ENCODE measurements around the gene GSTP1.
"Not testable (repeated sequence)": the region's sequence is repeated elsewhere in the genome, so short reads cannot be mapped to it uniquely, and the experiment has no call there.

GSTP1 gene

DNA sequence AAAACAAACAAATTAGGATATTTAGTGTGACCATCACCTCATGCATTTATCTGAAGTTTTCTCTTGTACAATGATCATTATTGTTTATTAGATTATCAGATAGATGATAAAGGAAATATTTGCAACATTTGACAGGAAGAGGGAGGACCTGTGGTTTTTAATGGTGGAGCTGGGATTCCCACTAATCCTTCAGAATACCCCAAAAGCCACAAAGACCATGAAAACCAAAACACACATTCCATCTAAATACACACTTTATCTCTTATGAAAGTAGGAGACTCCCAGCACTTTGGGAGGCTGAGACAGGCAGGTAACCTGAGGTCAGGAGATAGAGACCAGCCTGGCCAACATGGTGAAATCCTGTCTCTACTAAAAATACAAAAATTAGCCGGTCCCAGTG, 15.5 kb downstream of the GSTP1 start:
- no peak for DNase-seq

DNA sequence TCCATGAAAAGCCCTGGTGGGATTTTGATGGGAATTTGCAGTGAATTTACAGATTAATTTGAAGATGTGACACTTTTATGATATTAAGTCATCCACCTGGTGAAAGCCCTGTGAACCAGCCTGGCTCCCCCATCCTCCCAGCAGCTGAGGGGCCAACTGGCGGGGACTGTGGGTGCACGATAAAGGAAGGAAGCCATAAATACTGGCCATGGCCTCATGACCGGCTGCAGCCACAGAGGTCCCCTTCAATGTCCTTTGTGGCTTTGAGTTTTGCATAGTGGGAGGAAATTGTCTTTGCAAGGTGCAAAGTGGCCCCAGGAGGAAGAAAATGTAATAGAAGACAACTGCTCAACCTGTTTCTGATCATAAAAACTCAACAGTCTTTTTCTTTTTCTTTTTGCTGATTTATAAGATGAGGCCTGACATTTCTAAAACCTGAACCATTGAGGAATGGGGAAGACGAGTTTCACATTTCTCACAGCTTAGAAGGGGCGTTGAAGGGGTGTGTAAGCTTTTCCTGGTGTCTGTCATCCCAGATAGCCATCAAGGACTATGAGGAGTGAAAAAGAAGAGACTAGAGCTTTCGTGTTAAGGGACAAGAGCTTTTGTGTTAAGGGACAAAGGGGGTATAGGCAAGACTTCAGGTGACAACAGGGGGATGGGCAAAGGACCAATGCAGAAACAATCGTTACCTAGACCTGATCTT, 16.9 kb downstream of the GSTP1 start:
- no peak for DNase-seq

DNA sequence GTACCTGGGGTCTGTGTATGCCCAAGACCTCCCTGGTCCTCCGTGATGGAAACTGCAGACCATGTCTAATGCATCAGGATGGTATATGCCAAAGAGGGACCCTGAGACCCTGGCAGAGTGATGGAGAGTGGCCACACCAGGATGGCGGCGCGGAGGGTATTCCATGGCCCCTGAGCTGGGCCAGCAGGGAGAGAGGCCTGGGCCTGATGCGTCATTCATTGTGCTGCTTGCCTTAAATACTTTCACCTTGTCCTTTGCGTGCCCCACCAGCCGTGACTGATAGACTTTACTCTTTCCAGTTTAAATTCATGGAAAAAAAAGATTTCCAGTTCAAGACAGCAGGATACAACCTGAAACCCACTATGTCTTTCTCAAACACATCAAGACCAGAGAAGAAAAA, 17.5 kb downstream of the GSTP1 start:
- DNase-seq, result no peak

DNA sequence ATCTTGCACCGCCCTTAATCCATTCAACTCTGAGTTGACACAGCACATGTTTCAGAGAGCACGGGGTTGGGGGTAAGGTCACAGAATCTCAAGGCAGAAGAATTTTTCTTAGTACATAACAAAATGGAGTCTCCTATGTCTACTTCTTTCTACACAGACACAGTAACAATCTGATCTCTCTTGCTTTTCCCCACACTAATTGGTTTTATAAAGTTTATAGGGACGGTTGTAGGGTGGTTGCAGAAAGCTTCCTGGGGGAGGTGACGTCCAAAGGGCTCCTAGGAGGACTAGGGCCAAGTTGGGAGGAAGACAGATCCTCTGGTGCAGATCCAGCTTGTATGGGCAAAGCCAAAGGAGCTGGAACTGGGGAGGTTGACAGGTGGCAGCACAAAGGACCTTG, 20.5 kb downstream of the GSTP1 start:
- not testable (repeated sequence) for DNase-seq

- no peak for DNase-seq
Observed at GRCh38 chr11:67604815-67605214, 21.2 kb downstream of the GSTP1 start.

DNA sequence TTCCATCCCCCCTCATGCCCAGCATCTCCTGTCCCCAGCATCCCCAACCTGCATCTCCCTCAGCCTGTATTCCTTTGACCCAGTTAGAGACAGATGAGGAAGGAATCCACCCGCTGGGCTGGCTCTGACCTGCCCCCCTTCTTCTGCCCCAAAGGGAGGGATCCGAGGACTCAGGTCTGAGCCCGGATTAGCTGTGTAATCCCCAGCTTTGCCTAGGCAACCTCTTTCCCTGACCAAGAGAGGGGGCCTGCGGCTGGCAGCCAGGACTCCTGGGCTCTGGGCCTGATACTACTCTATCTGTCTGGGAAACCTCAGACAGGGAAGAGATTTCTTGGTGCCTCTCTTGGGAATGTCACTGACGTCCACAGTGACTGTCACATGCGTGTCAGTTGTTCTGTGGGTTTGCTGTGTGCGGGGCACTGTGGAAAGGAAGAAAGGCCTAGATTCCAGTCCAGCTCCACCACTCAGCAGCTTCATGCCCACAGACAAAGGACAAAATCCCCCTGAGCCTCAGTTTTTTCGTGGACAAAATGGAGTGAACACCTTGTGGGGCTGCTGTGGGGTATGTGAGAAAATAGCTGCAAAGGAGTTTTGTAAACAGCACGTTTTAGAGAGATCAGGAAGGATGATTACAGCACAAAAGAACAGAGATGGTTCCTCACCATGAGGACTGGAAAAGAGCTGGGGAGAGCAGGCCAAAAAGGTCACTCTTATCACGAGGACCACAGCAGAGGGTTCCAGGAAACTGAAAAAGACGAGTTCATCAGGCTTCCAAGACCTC, 21.8 kb downstream of the GSTP1 start:
- peak in 4 of 14 donors; percentile 13 to 40 (median 27) for DNase-seq

- DNase-seq, result peak in 1 of 14 donors; percentile 55
Observed at GRCh38 chr11:67606093-67606491, 22.5 kb downstream of the GSTP1 start.

- DNase-seq, result peak; percentile 60 to 96 (median 91)
Observed at GRCh38 chr11:67606492-67607295, 23.1 kb downstream of the GSTP1 start, which contains the start of gene NDUFV1. Gene NDUFV1, plus strand, starts transcription at chr11:67606936. Its CDS starts 69 bp downstream, at chr11:67607005.

DNA sequence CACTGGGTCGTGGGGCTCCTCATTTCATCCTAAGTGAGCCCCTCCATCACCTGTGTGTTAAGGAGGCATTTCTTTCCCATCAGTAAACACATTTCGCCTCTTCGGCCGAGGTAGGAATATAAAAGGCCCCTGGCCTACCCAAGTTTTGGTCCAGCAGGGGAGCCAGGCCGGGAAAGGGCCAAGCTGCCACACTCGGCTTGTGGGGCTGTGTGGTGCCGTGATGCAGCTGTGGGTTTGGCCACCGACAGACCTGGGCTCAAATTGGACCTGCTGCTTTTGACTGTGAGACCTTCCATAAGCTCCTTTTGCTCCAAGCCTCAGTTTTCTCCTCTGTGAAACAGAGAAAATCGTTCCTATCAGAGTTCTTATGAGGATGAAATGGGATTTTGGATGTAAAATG, 23.9 kb downstream of the GSTP1 start:
- DNase-seq, result no peak

DNA sequence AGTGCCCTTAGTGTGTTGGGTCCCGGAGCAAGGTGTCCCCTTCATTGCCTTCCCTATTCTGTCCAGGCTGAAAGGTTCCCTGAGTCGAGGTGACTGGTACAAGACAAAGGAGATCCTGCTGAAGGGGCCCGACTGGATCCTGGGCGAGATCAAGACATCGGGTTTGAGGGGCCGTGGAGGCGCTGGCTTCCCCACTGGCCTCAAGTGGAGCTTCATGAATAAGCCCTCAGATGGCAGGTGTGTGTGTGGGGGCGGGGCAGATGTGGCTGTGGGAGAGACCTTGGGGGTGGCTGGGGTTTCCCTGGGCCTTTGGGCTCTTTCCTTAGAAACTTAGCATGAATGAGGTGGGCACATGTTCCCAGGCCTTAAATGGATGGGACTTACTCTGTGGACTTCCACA, 24.9 kb downstream of the GSTP1 start:
- DNase-seq, result no peak

GRCh38 chr11:67609316-67609715, 25.7 kb downstream of the GSTP1 start:
- no peak for DNase-seq

DNA sequence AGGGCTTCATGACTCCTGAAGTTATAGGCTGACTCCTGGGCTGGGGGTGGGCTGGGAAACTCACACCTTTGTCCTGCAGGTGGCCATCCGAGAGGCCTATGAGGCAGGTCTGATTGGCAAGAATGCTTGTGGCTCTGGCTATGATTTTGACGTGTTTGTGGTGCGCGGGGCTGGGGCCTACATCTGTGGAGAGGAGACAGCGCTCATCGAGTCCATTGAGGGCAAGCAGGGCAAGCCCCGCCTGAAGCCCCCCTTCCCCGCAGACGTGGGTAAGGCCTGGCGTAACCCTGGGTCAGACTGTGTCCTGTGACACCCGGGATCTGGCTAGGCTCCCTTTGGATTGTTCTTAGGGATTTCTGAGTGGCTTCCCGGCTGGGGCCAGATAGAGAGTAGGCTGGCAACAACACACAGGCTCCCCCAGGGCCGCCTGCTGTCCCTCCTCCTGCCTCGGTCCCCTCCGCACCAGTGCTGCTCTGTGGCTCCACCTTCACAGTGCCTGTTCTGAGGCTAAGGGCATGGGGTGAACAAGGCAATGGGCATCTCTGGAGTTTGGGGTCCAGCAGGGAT, 26.8 kb downstream of the GSTP1 start:
- no peak for DNase-seq

DNA sequence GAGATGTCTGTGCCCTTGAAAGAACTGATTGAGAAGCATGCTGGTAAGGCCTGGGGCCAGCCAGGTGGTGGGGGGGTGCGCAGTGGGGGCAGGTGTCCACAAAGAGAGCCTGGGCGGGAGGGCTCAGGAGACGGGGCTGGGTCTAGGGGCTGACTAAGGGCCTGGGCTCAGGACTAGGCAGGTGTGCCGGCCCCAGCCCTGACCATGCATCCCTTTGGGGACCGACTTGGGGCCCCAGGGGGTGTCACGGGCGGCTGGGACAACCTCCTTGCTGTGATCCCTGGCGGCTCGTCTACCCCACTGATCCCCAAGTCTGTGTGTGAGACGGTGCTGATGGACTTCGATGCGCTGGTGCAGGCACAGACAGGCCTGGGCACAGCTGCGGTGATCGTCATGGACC, 27.6 kb downstream of the GSTP1 start:
- no peak for DNase-seq

DNA sequence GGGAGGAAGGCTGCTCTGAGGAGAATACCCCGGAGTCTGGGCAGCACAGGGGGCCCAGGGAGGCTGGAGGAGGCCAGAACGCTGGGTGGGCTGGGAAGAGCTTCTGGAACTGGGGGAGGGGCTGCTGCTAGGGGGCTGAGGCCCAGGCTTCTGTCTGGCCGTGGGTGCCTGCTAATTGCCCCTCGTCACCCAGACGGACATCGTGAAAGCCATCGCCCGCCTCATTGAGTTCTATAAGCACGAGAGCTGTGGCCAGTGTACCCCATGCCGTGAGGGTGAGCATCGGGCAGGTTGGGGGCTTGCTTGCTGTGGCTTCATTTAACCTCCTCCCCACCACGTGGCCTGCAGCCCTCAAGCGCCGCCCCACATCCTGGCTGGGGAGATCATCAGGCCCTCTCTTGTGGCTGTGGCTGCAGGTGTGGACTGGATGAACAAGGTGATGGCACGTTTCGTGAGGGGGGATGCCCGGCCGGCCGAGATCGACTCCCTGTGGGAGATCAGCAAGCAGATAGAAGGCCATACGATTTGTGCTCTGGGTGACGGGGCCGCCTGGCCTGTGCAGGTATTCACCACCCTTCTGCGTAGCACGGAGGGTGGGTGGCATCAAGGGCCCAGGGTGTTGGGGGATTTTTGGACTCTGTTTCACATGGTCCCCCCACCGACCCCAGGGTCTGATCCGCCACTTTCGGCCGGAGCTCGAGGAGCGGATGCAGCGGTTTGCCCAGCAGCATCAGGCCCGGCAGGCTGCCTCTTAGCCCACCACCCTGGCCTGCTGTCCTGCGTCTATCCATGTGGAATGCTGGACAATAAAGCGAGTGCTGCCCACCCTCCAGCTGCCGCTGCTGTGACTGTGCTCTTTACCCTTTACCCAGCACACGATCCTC, 28.3 kb downstream of the GSTP1 start:
- no peak for DNase-seq

- no peak for DNase-seq
Observed at GRCh38 chr11:67612751-67613150, 29.1 kb downstream of the GSTP1 start.

- no peak for DNase-seq
Observed at GRCh38 chr11:67613313-67613959, 29.8 kb downstream of the GSTP1 start.

DNA sequence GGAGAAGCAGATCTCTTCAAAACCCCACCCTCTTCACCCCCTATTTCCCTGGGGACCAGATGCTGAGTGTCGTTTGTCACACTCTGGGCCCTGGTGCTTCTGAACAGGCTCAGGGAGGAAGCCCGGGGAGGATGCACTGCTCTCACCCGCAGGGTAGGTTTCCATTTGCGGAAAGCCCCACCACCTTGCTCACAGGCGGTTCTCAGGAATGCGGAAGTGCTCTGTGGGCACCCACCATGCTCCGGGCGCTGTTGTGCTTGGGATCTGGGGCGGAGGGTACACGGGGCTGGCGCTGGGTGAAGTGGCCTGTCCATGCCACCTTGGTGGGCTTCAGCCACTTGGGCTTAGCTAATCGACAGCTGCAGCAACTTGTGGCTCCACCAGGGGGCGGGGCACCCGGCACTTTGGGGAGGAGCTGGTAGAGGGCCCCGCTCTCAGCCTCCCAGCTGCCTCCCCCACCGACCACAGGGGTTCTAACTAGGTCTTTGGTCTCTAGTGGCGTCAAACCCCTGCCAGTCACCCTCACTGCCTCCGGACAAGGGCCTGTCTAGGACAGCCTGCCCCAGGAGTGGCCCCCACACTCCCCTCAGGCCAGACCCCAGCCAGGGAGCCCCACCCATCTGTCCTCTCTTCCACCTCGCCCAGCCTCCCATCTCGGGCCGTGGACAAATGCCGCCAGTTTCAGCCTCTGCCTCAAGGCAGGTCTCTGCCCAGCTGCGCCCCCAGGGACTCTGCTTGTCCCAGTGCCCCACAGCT, 30.5 kb downstream of the GSTP1 start:
- peak in 4 of 14 donors; percentile 18 to 36 (median 28) for DNase-seq

GRCh38 chr11:67614730-67615714, 31.4 kb downstream of the GSTP1 start:
- DNase-seq, result no peak
